SK-N-SH (cell line): ENCODE measurements around the gene CIC. TPM values are rescaled to one million over a fixed set of nuclear protein-coding genes. Genes with fewer than 3 reads are reported as not detected.
A peak's percentile ranks its signal among the peaks of the same experiment; 100 is the strongest.

ENCODE experiments used
- CTCF ChIA-PET: fragments of 300-600, 350-600 bp; formaldehyde crosslinking; extraction: SDS; loops from one replicate; lab custom pipeline; 2021; lab: Yijun Ruan, JAX
- POLR2A ChIA-PET: fragments of 350-600 bp; sonication (Branson Sonifier 250); formaldehyde crosslinking; extraction: SDS; loops from one replicate; lab custom pipeline; 2020; ENCODE audit warnings: antibody characterized with exemption, inconsistent platforms; lab: Yijun Ruan, JAX
- DNase-seq: peaks from one replicate; pipeline ENCODE4 v3.0.0; 2012
- H2AFZ ChIP-seq: fragments of 200-600 bp; sonication (generic); 2 replicates; pipeline ENCODE4 v1.8.1; 2016; ENCODE audit warnings: antibody characterized with exemption, mild to moderate bottlenecking, low read depth
- H3F3A ChIP-seq: fragments of 200-600 bp; sonication (generic); replicated peaks from 2 replicates; pipeline ENCODE3; 2016; ENCODE audit warnings: antibody characterized with exemption, mild to moderate bottlenecking; ENCODE audit not compliant: insufficient read depth
- H3K27ac ChIP-seq, 2 experiments: fragments of 200-500 bp in 1 of 2; fragments of 200-600 bp in 1 of 2; sonication (Bioruptor generic) in 1 of 2; sonication (generic), shearing (Covaris generic) in 1 of 2; 2 replicates each; pipeline versions ENCODE4 v1.5.1 to v1.6.1; 2014 to 2016; ENCODE audit warnings: low read depth in 2 of 2, inconsistent platforms in 1 of 2, low read length in 1 of 2, mild to moderate bottlenecking in 1 of 2, mixed read lengths in 1 of 2
- H3K27me3 ChIP-seq: fragments of 200-600 bp; sonication (generic), shearing (Covaris generic); 2 replicates; pipeline ENCODE4 v1.6.1; 2016; ENCODE audit warnings: mixed run types; ENCODE audit not compliant: insufficient read depth
- H3K36me3 ChIP-seq, 2 experiments: fragments of 200-500 bp in 1 of 2; fragments of 200-600 bp in 1 of 2; sonication (Bioruptor generic) in 1 of 2; sonication (generic) in 1 of 2; replicated peaks in 1 of 2; 2 replicates each; pipeline versions ENCODE3 to v1.5.1; 2014 to 2016; ENCODE audit warnings: low read length in 1 of 2, mild to moderate bottlenecking in 1 of 2; ENCODE audit not compliant: insufficient read depth in 2 of 2, control insufficient read depth in 1 of 2
- H3K4me1 ChIP-seq, 2 experiments: fragments of 200-500 bp in 1 of 2; fragments of 200-600 bp in 1 of 2; sonication (Bioruptor generic) in 1 of 2; sonication (generic), shearing (Covaris generic) in 1 of 2; 2 replicates each; pipeline versions ENCODE4 v1.5.1 to v1.6.1; 2014 to 2016; ENCODE audit warnings: low read depth in 1 of 2, low read length in 1 of 2, mixed run types in 1 of 2; ENCODE audit not compliant: insufficient read depth in 2 of 2, control insufficient read depth in 1 of 2
- H3K4me2 ChIP-seq: fragments of 200-600 bp; sonication (generic), shearing (Covaris generic); 2 replicates; pipeline ENCODE4 v1.6.1; 2017; ENCODE audit warnings: mixed run types
- H3K4me3 ChIP-seq, 2 experiments: fragments of 200-500 bp in 1 of 2; fragments of 200-600 bp in 1 of 2; sonication (Bioruptor generic) in 1 of 2; sonication (generic), shearing (Covaris generic) in 1 of 2; 2 replicates each; pipeline versions ENCODE4 v1.5.1 to v1.8.1; 2014 to 2016; ENCODE audit warnings: low read depth in 2 of 2, inconsistent platforms in 1 of 2, low read length in 1 of 2, mild to moderate bottlenecking in 1 of 2, mixed read lengths in 1 of 2, moderate library complexity in 1 of 2
- H3K79me2 ChIP-seq: fragments of 200-600 bp; sonication (generic); 2 replicates; pipeline ENCODE4 v1.8.1; 2017; ENCODE audit warnings: mild to moderate bottlenecking; ENCODE audit not compliant: insufficient read depth
- H3K9ac ChIP-seq: fragments of 200-600 bp; sonication (generic); 2 replicates; pipeline ENCODE4 v1.6.1; 2017; ENCODE audit warnings: mixed run types
- H3K9me2 ChIP-seq: fragments of 200-600 bp; sonication (generic); 2 replicates; pipeline ENCODE4 v1.6.1; 2017; ENCODE audit warnings: mixed run types
- H3K9me3 ChIP-seq: fragments of 200-600 bp; sonication (generic); 2 replicates; pipeline ENCODE4 v1.6.1; 2017; ENCODE audit warnings: mixed run types, mild to moderate bottlenecking, moderate library complexity
- H4K20me1 ChIP-seq: fragments of 200-600 bp; sonication (generic); 2 replicates; pipeline ENCODE4 v1.6.1; 2017; ENCODE audit warnings: mild to moderate bottlenecking, mixed run types; ENCODE audit not compliant: insufficient read depth
- CHD2 ChIP-seq: fragments of 150-350 bp; IDR thresholded peaks from 2 replicates; pipeline ENCODE4 v1.6.1; 2018; ENCODE audit warnings: low read length; ENCODE audit not compliant: partially characterized antibody
- EP300 ChIP-seq, 2 experiments: IDR thresholded peaks; 2 replicates each; pipeline versions ENCODE4 v1.4.0 to v1.6.1; 2012; ENCODE audit warnings: borderline replicate concordance in 1 of 2, low read depth in 1 of 2, low read length in 1 of 2
- FOSL2 ChIP-seq: IDR thresholded peaks from 2 replicates; pipeline ENCODE4 v1.4.0; 2012; ENCODE audit warnings: low read depth, mild to moderate bottlenecking, moderate library complexity, borderline replicate concordance
- FOXM1 ChIP-seq: IDR thresholded peaks from 2 replicates; pipeline ENCODE4 v1.4.0; 2012; ENCODE audit warnings: low read depth, mild to moderate bottlenecking
- GABPA ChIP-seq: IDR thresholded peaks from 2 replicates; pipeline ENCODE4 v1.4.0; 2012; ENCODE audit warnings: low read depth, mild to moderate bottlenecking
- IRF3 ChIP-seq: fragments of 150-350 bp; IDR thresholded peaks from 2 replicates; pipeline ENCODE4 v1.6.1; 2016; ENCODE audit warnings: mild to moderate bottlenecking, low read depth, low read length
- RCOR1 ChIP-seq: fragments of 150-350 bp; IDR thresholded peaks from 2 replicates; pipeline ENCODE4 v1.6.1; 2017; ENCODE audit warnings: antibody characterized with exemption, low read length
- RFX5 ChIP-seq: IDR thresholded peaks from 2 replicates; pipeline ENCODE4 v1.6.1; 2012; ENCODE audit warnings: mild to moderate bottlenecking, improper control_type of control experiment, low read length
- TCF12 ChIP-seq: IDR thresholded peaks from 2 replicates; pipeline ENCODE4 v1.4.0; 2012
- YY1 ChIP-seq: IDR thresholded peaks from 2 replicates; pipeline ENCODE4 v1.4.0; 2012; ENCODE audit warnings: low read depth, mild to moderate bottlenecking
- ZBTB33 ChIP-seq: IDR thresholded peaks from 2 replicates; pipeline ENCODE4 v1.4.0; 2012; ENCODE audit warnings: low read depth, borderline replicate concordance
- WGBS: methylation state at CpG from one replicate; pipeline ENCODE4 v1.1.6; 2017; ENCODE audit warnings: low lambda C conversion rate; 5-methylcytosine and 5-hydroxymethylcytosine counted together
- polyA plus RNA-seq, 3 experiments: library from polyadenylated mRNA; depleted of rRNA; stranded (reverse); fragments of >200 nt; gene quantifications; 2 replicates each; pipeline ENCODE4 v1.2.3, GENCODE V29; 2012
- TF ChIP-seq, protein P1 (sequence below): fragments of 150-350 bp; IDR thresholded peaks from 2 replicates; pipeline ENCODE4 v1.6.1; 2017; ENCODE audit warnings: antibody characterized with exemption, low read length, low read depth, borderline replicate concordance

CIC gene
- polyA plus RNA-seq, 1 of the 3 experiments (the other 2 are of a cell fraction): 16.9 TPM

DNA sequence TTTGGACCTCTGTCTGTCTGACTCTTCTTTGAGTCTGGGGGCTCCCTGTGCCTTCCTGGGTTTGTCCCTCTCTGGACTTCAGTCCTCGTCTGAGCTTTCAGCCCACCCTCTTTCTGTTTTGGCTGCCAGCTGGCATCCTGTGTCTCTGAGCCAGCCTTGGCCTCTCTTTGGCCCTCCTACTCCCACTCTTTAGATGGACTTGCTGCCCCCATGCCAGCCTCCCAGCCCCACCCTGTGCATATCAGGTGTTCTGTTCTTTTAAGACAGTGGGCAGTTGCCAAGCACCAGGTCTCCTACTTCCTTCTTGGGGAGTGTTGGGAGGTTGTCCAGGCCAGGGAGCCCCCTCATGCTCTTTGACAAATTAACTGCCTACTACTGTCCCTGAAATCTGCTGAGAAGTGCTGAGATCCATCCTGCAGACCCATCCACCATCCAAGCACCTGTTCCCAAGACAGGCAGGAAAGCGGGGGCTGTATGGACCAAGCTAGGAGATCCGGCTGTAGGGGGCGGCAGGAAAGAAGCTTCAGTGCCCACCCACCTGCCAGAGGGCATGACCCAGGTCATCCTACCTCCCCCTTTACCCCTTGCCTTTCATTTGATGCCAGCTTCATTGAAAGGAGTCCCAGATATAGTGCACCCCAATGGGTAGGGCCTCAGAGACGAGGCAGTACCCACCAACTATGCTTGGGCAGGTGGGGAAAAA is 9.6 kb downstream of the CIC start (continued):
- no peak for TF ChIP-seq IRF3
- no peak for TF ChIP-seq RCOR1
- no peak for TF ChIP-seq TCF12
- TF ChIP-seq FOSL2: no peak
- no peak for TF ChIP-seq YY1
- TF ChIP-seq RFX5: no peak

- Histone ChIP-seq H3K27ac (peak overlapping the region; percentile 93 to 96), H3K9me2 (no peaks in the 10 kb centered on the region), H3F3A (peaks cover 53% of the 10 kb centered on the region), H3K79me2 (peaks cover 65% of the 10 kb centered on the region), H3K9me3 (no peaks in the 10 kb centered on the region), H4K20me1 (no peaks in the 10 kb centered on the region), H3K9ac (peak overlapping the region; percentile 83), H2AFZ (no peak overlapping the region), H3K4me1 (peaks cover 51 to 72% of the 10 kb centered on the region in 2 experiments), H3K4me3 (peak overlapping the region; percentile 69 to 80), H3K27me3 (no peaks in the 10 kb centered on the region), H3K36me3 (peaks cover 13% of the 10 kb centered on the region in 2 experiments), H3K4me2 (peak overlapping the region; percentile 97)
- POLR2A ChIA-PET: interaction anchor here (1.0 to 4.2 kb wide), 6 partner anchors 9 to 36 kb away, joined by 3 to 35 read pairs (median 6); partner anchors contain the start of genes CIC, ERF, GSK3A and PAFAH1B3
- no peak for TF ChIP-seq GABPA
- DNase-seq: no peak
- 23% methylated on average over 6 of the region's 6 CpGs for WGBS
- CTCF ChIA-PET: interaction anchor here (0.6 to 7.1 kb wide), 27 partner anchors 8 to 241 kb away, joined by 3 to 205 read pairs (median 4); partner anchors contain the start of genes DEDD2, ERF, GSK3A and PAFAH1B3
Measured at GRCh38 chr19:42279155-42279901, 10.3 kb downstream of the CIC start.

DNA sequence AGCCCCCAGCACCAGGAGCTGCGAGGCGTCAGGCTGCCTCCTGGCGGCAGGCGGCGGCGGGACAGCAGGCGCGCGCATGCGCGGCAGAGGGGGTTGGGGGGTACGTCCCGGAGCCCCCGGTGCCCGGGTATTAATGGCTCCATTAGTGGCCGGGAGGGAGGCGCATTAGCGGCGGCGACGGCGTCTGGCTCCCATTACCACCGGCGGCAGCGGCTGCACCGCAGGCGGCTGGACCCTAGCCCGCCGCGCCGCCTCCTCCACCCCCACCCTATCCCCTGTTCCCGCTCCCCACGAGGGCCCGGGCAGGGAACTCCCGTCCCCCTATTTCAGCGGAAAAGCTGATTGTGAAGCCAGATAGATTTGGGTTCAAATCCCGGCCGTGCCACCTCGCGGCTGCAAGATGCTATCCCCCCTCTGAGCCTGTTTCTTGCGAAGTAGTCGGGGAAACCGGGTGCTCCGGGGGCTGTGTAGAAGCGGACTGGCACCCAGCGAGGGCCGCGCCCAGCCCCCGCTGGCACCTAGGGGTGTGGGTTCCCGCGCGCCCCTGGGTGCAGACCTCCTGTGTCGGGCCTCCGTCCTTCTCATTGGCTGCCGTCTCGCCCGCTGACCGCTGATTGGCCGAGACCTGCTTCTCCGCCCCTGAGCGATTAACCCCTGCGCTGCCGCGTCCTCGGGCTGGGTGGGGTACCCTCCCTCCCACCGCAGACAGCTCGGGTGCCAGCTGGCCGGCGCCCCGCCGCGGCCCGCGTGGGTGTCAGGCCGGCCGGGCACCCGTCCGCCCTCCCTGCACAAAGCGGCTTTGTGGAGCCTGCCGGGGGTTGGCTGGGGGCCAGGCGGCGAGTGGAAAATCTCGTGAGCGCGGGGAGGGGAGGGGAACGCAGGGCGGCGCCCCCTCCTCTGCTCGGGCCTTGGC is 11.1 kb downstream of the CIC start:
- peak; percentile 96 for DNase-seq
- Histone ChIP-seq H3K9ac (peak overlapping the region; percentile 83), H3K79me2 (peaks cover 64% of the 10 kb centered on the region), H3K9me2 (no peaks in the 10 kb centered on the region), H3K4me1 (peaks cover 48 to 71% of the 10 kb centered on the region in 2 experiments), H3F3A (peaks cover 53% of the 10 kb centered on the region), H3K27me3 (no peaks in the 10 kb centered on the region), H3K9me3 (no peaks in the 10 kb centered on the region), H2AFZ (no peak overlapping the region; the same call in 1 of the 2 replicates), H3K4me2 (peak overlapping the region; percentile 97), H3K36me3 (peaks cover 5 to 8% of the 10 kb centered on the region in 2 experiments), H3K4me3 (peak overlapping the region; percentile 69 to 80), H4K20me1 (peaks cover 6% of the 10 kb centered on the region; the same call in 1 of the 2 replicates), H3K27ac (peak overlapping the region; percentile 93 to 96)
- CTCF ChIA-PET: interaction anchor here (0.6 to 7.1 kb wide), 29 partner anchors 8 to 281 kb away, joined by 3 to 205 read pairs (median 4); partner anchors contain the start of genes ERF, GSK3A, PAFAH1B3 and PRR19
- POLR2A ChIA-PET: interaction anchor here (0.7 to 4.2 kb wide), 6 partner anchors 10 to 36 kb away, joined by 3 to 35 read pairs (median 8); partner anchors contain the start of genes CIC, GSK3A, PAFAH1B3 and PRR19
- 2% methylated on average over 19 of the region's 89 CpGs for WGBS
- TF ChIP-seq CHD2 (peak; percentile 37), ZBTB33 (no peak), FOXM1 (no peak), EP300 (IDR thresholded peaks at IDR 0.05; ENCODE audit: borderline replicate concordance in 1 of 2, low read depth in 1 of 2, low read length in 1 of 2) (no peak; a peak in 2 of 4 replicates)
- TF ChIP-seq, protein P1, sequence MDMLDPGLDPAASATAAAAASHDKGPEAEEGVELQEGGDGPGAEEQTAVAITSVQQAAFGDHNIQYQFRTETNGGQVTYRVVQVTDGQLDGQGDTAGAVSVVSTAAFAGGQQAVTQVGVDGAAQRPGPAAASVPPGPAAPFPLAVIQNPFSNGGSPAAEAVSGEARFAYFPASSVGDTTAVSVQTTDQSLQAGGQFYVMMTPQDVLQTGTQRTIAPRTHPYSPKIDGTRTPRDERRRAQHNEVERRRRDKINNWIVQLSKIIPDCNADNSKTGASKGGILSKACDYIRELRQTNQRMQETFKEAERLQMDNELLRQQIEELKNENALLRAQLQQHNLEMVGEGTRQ: no peak
